ENCODE results near the gene TBX21.

TBX21 gene

DNA sequence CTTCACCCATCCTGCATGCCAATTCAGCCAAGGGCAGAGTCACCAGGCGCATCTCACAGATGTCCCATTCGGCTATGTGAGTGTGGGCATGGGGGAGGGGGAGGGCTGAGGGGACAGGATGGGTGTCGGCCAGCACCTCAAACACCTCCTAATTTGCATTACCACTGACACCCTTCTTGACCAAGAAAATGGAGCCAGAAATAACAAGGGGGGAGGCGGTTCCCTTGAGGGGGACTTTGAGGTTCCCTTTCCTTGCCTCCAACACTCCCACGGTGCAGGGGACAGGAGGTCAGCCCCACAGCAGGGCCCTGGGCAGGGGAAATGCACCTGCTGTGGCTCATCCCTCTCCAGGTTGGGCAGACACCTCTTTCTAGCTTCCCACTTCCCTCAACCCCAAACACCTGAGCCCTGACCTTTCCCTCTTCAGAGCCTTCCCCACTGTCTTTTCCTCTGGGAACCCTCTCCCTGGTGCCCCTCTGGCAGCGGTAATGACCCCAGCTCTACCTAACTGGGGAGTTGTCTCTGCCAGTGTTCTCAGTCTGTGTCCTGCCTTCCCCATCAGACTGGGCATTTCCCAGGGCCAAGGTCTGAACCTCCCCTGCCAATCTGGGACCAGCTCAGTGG lies 18.2 kb upstream of the TBX21 start:
- DNase-seq: no peak

DNA sequence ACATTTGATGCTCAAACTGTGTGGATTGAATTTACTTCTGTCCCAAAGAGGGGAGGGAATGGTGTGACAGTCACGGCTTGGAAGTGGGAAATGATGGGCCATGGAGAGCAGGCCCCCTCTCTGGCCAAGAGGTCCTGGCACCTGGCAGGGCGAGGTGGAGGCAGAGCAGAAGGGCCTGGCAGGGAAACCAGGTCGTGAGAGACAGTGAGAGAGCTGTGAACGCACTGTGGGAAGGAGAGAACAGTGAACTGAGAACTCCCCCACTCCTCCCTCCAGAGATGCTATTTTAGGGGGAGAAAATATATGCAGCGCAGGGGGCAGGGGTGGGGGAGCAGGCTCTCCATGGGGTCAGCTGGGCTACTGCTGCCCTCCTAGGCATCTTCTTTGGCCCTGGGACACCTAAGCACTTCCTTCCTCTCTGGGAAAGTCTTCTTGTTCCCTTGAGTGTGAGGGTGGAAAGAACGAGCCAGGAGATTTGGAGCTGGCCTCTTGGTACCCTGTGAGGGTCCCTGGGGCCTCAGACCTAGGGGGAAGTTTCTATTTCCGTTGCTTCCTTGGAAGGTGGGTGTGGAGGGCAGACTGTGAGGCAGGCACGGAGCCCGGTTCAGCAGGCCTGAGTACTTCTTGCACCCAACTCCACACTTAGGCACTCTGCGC lies 17.2 kb upstream of the TBX21 start:
- DNase-seq: no peak

DNA sequence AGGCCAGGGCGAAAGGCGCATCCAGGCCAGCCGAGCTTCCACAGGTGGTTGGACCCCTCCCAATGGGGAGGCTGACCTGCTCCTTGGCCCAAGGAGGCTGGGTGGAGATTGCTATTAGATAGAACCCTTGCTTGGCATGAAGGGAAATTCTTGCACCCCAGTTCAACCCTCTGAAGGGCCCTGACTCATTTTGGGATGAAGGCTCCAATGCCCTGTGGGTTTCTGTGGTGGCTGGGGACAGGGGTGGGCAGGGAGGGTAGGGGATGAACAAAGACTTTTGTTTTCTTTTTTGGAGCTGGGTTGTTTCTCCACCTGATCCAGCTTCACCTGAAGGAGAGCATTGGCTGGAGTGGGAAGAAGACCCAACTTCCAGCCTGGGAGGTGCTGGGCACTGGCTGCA lies 16.7 kb upstream of the TBX21 start:
- no peak for DNase-seq

DNA sequence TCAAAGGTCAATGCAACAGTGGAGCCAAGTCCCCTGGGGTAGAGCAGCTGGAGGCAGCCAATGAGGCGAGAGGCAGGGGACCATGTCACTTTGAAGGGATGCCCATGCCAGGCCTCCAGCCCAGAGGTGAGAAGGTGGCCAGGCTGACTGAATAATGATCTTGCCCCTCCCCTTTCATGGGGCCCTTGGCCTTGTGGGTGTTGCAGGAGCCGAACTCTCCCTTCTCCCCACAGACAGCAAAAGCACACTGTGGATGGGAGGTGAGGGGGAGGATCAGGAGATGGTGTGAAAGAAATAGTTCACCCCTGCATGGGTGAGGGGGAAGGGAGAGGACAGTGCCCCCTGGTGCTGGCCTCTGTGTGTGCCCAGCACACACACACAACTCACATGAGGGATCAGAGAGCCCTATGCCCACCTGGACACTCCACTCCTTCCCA lies 15.8 kb upstream of the TBX21 start:
- DNase-seq: no peak

DNA sequence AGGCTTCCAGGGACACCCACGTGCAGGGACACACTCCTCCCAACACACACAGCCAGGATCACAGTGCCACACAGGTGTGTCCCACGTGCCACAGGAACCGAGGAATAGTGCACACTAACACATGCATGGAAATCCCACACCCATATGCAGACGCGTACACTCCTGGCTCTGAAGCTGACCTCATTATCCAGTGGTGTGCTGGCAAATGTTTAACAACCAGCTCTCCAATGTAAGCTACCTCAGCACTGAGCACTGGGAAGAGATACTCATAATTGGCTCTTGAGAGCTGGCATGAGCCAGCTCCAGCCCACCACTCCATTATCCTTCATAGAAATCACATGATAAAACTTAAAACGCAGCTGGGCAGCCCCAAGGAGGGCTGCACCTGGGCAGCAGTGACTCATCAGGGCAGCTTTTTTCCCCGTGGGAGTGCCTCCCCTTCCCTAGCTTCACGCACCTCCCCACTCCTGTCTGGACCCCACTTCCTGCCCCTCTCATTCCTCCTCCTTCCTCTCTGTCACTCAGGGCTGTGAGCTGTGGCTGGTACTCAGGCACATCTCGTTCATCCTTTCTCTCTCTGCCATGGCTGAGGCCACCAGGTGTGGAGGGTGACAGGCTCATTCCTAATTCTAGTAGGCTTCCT lies 14.9 kb upstream of the TBX21 start:
- DNase-seq: no peak

DNA sequence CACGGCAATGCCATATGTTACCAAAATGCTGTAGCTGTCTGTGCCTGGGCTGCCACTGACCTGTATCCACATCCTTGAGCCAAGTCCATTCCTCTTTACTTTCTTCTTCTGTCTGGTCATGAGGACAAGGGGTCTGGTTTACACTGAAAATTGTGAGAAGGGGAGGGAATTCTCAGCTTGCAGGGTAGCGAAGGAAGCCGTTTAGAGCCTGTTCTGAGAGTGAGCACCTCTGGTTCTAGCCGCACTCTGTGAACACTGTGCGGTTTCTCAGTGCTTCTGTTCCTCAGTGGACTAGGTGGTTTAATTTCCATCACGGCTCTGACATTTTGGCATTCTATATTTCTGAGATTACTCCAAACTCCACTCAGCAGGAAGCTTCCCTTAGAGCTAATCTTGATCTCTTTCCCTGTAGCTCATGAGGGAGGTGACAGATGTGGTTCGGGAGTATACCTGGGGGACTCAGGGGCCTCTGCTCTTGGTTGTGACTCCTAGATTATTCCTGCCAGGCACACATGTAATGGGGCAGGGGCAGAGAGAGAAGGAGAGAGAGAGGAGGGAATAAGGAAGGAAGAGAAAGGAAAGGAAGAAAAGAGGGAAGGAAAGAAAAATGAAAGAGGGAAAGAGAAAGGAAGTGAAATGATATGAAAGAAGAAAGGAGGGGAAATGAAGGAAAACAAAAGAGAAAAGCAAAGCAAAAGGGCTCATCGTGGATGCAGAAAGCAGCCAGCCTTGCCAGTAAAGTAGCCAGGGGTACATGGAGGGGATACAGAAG lies 14.2 kb upstream of the TBX21 start:
- no peak for DNase-seq

DNA sequence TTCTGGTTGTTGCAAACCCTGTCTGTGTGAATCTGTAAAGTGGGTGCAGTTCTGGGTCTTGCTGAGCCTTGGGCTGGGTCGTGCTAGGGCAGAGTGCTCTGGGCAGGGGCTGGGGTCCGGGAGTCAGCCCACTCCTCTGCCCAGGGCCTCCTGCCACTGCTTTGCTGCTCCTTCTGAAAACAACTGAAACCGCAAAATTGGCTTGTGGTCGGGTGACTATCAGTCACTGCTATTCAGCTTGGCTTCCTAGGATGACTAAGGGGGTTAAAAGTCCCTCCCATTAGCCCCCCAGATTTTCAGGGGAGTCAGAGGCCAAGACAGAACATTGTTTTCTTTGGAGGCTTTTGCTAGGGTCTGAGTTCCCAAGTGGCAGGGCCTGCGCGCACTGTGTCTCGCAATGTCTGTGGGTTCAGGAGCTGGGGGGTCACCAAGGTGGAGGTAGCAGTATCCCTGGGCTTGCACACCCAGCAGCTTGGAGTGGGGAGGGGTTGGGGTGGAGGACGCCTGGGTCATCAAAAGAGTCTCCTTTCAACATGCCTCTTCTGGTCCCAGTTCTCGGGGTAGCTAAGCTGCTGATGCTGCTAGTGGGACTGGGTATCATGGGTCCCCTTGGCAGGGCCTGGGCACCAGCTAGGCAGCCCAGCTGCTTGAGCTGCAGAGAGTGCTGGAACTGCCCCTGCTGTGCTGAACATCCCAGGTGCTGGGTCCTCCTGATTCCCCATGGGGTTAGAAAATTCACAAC lies 13.5 kb upstream of the TBX21 start:
- DNase-seq: no peak

DNA sequence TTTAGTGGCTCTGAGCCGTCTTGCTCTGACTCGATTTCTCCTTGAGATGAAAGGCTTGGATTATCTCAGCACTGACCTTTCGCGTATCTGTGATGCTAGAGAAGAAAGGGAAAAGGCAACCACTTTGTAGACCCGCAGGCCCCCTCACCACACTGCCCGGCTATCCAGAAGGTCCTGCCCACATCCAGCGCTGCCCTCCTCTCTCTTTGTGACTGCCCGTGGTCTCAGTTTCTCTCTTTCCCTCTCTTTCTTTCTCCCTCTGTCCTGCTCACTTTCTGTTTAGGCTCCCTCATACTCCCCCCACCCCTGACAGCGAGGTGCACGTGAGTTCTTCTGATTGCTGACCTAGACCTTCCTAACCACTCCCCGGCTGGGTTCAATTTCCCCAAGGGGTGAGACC lies 12.8 kb upstream of the TBX21 start:
- no peak for DNase-seq

DNA sequence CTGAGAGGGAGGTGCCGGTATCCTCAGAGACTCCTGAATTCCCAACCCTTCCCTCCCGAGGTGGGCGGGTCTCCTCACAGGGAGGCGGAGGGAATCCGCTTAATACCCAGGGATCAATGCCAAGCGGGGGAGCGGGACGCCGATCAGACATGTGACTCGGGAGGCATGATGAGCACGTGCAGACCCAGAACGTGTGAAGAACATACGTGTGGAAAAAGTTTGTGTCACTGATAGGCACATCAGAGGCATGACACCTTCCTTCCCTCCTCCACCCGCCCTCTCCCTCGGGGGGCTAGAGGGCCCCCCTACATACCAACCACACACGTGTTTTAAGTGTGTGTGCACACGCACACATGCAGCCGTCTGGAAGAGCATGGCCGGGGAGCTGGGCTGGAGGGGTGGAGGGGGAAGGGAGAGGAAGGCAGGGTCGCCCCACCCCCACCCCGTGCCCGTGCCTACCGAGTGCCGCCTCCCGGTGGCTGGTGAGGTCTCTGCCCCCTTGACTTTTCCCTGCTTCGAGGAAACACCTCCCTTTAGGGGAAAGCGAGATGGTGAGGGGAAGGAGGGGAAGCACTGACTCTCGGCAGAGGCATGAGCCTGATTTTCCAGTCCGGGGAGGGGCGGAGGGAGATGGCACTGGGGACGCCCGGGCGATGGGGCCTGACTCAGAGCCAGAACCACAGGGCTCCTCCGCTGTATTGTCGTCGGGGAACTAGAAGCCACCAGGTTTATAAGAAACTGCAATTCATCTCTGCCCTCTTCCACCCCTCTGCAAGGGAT lies 12.1 kb upstream of the TBX21 start:
- DNase-seq: no peak

DNA sequence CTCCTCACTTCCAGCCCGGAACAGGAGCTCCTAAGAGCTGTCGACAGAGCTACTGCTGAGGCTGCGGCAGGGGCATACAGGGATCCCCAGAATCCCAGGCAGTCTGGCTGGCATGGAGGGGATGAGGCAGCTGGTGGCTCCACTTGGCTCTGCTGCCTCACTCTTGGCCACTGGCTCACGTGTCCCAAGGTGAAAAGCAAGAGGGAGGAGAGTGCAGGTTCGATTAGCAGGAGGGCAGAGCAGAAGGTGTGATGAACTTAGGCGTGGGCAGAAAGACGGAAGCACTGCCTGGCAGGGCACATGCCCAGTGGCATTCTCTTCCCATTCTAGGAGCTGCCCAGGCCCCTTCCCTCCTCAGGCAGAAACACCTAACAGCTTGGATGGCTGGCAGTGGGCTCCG lies 11.3 kb upstream of the TBX21 start:
- no peak for DNase-seq

DNA sequence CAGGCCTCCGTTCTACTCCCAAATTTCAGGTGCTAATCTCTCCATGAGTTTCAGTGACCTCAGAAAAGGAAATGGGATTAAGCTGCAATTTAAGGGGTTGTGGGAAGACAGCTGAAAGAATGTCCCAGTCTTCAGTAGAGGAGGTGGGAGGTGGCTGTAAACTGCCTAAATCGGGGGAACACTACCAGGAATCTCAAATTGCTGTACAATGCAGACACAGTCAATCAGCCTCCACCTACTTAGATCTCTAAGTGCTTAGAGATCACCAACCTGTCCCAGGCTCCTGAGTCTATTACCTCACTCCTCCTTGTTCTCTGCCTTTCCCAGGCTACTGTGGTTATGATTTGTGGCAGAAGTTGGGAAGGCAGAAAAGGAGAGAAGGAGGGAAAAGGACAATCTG lies 8.3 kb upstream of the TBX21 start:
- DNase-seq: no peak

DNA sequence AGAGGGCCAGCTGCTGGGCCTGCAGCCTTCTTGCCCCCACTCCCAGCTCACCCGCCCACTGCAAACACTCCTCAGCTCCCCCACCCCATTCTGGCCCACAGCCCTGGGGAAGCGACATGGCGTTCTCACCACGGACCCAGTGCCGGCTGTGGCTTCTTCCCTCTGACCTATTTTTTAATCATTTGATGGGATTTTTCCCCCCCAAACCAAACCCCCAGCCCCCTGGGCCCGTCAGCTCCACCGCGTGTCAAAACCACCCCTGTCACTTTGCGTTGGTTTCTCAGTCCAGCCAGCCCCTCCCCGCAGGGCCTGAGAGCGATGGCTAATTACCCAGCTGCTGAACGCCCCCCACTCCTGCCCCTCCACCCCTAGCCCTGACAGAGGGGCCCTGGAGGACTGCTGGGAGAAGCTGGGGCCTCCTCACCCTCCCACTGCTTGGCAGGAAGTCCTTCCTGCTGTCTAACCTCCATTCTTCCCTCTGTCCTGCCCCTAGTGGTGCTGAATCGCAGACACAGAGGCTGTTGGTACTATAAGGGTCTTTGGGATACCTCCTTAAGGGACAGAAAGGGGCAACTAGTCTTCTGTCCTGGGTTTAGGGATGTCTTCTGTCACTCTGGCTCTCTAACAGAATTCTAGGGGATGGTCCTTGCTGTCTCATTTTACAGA lies 7.5 kb upstream of the TBX21 start:
- no peak for DNase-seq

DNA sequence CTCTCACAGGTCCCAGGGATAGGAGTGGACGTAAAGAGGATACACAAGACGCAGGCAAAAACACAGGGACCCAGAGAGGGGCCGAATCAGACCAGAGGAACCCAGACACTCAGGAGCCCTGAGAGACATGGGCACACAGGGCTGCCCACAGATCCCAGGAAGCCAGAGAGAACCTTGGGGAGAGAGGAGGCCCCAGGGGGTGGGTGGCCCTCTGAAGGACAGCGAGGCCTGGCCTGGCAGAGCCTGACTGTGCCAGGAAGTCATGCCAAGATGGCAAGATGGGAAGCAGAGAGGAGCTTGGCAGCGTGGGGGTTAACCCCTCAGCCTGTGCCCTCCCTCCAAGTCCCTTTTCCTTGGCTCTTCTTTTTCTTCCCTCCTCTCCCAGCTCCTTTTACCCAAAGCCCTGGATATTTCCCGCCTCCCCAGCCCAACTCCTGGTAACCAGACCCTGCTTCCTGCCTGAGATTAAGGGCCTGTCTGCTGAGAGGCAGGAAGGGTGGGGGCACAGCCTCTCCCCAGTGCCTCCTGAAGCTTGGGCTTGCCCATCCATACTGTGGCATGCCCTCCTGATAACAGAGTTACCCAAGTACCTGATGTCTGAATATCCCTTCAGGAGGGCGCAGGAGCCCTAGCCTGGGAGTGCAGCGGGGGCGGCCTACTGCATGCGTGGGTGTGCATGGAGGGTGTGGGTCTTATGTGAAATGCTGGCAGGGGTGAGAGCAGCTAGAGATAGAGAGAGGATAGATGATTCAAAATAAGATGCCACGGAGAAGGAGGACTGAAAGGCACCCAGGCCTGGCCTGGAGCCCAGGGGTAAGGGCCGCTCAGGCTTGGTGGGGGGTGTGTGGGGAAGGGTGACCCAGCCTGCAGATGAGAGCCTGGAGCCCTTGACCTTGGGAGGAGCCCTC lies 6.0 kb upstream of the TBX21 start:
- DNase-seq: no peak

DNA sequence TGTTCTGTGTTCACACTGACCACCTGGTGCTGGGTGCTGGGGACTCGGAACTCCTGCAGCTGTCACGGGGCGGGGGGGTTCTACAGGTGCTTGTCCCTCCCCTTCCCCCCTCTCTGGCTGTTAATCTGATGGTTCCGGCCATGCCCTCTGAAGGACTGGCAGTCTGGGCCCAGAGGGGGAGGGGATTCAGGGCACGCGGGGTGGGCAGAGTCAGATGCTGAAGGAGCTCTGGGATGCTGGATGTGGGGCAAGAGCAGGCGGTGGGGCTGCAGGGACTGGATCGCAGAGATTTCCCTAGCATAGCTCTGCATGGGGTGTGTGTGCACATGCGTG lies 5.4 kb upstream of the TBX21 start:
- no peak for DNase-seq

DNA sequence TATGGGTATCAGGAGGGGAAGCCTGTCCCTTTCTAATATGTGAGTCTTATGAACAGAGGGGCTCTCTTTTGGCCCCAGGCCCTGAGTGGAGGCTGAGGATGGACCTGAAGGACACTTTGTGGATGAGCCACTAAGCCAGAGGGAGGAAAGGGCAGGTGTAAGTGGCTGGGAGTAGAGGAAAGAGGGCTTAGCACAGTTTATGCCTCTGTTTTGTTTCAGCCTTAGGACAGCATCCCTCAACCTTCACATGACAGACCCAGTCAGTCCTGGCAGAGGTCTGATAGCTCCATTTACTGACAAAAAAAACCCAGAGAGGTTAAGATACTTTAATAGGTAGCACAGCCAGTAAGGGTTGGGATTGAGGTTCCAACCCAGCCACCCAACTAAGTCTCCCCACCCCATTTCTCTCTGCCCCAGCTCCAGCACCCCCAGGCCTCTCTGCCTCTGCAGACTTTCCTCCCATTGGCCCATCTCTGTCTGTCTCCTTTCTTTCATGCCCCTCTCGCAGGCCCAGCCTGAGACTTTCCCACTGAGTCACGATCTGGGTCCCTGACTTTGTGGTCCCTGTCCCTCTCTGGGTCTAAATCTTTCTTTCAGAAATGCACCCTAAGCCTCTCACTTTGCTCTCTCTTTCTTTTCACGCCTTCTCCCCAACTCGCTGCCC lies 4.7 kb upstream of the TBX21 start:
- no peak for DNase-seq

DNA sequence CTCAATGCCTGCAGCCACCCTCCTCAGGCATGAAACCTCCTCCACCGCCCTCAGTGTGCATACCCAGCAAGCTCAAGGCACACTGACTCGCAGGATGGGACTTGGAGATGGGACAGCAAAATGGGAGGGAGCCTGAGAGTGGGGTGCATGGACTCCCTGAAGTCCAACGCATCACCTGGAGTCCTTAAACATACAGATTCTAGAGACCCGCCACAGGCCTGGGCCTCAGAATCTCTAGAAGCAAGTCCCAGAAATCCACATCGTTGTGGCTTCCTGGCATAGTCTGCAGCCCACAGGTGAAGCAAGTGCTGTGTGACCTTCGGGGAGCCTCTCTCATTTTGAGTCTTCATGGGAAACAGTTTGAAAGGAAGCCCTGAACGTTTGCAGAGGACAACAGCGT lies 3.6 kb upstream of the TBX21 start:
- DNase-seq: no peak

DNA sequence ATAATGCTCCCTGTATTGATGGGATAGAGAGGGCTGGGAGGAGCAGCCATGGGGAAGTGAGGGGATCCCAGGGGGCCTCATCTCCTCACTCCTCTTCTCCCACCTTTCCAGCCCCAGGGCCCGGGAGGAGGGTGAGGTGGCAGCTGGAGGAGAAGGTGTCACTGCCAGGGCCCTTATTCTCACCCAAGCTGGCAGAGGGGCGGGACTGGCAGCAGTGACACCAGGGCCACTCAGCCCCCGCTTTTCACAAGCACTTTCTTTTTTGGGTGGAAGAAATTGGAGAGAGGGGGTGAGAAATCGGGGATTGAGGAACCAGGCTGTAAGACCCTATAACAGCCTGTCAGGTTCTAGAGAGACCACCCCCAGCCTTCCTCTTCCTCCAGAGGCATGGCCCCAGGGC lies 2.4 kb upstream of the TBX21 start:
- no peak for DNase-seq

DNA sequence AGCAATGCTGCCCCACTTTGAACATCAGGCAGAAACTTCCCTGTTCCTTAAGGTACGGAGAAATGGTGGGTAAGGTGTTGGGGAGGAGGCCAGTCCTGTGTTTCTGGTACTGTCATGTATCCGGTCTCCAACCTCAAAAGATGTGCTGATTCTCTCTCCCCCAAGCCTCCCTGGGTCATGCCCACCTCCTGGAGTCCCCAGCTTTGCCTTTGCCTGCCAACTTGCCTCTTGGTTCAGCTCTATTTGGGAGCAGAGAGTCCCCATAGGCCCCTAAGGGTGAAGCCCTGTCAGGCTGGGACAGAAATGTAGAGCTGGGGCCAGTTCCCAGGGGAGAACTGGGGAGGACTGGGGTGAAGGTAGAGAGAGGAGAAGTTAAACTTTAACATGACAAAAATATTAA lies 1.6 kb upstream of the TBX21 start:
- DNase-seq: no peak

DNA sequence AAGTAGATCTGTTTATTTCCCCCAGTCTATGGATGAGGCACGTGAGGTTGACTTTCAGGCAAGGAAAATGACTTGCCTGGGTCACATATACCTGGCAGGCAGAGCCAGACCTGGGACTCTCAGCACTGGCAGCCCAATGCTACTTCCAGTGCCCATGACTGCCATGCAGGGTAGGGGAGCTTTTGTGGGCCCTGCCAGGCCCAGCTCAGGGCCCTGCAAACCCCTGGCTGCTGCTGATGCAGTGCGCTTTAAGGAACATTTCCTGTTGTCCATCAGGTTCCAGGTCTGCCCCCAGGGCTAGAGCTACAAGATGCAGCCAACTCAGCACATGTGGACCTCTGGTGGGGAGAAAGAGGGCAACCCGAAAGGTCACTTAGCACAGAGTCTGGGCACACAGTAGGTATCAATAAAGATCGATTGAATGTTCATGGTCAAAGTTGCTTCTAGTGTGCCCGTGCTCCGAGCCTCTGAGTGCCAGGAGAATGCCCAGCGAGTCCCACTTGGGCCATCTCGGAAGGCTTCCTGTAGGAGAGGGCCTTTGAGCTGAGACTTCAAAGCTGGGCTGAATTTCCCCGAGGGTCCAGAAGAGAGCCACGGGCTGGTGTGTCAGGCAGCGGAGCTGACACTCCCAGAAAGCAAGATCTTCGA lies 513 bp upstream of the TBX21 start:
- DNase-seq: no peak
